MCF 10A (cell line): ENCODE data around the gene NFIA. TPM values are rescaled to one million over a fixed set of nuclear protein-coding genes. Genes with fewer than 3 reads are reported as not detected.
A peak's percentile ranks its signal among the peaks of the same experiment; 100 is the strongest.

Experiments used
- BruUV-seq: library from RNA; stranded (reverse); fragments of 400-500 nt; replicated peaks from 2 replicates; lab custom pipeline; 2021; lab: Mats Ljungman, UMichigan
- CTCF ChIA-PET: fragments of 300-600 bp; sonication (Branson Sonifier 250); formaldehyde crosslinking; extraction: SDS; loops from one replicate; lab custom pipeline; 2021; ENCODE audit warnings: antibody characterized with exemption, inconsistent platforms; lab: Yijun Ruan, JAX
- POLR2A ChIA-PET: fragments of 300-600, 350-650 bp; sonication (Branson Sonifier 250); formaldehyde crosslinking; extraction: SDS; loops from one replicate; lab custom pipeline; 2020; ENCODE audit warnings: antibody characterized with exemption, inconsistent platforms; lab: Yijun Ruan, JAX
- DNase-seq: peaks from one replicate; pipeline ENCODE4 v3.0.0-alpha.2; 2018; ENCODE audit not compliant: unreplicated experiment
- H3K27ac Mint-ChIP-seq: one replicate; pipeline ENCODE4 v1.8.0; 2022; ENCODE audit warnings: mild to moderate bottlenecking, low read depth, mixed read lengths; ENCODE audit not compliant: unreplicated experiment
- H3K27me3 Mint-ChIP-seq: one replicate; pipeline ENCODE4 v1.8.0; 2022; ENCODE audit warnings: mixed read lengths; ENCODE audit not compliant: insufficient read depth, unreplicated experiment
- H3K36me3 Mint-ChIP-seq: one replicate; pipeline ENCODE4 v1.8.0; 2022; ENCODE audit warnings: mild to moderate bottlenecking, moderate library complexity, mixed read lengths; ENCODE audit not compliant: insufficient read depth, unreplicated experiment
- H3K4me1 Mint-ChIP-seq: one replicate; pipeline ENCODE4 v1.8.0; 2022; ENCODE audit warnings: mixed read lengths; ENCODE audit not compliant: insufficient read depth, unreplicated experiment
- H3K4me3 Mint-ChIP-seq: one replicate; pipeline ENCODE4 v1.8.0; 2022; ENCODE audit warnings: mild to moderate bottlenecking, moderate library complexity, mixed read lengths; ENCODE audit not compliant: unreplicated experiment
- H3K9me3 Mint-ChIP-seq: one replicate; pipeline ENCODE4 v1.8.0; 2022; ENCODE audit warnings: mixed read lengths; ENCODE audit not compliant: unreplicated experiment
- CTCF ChIP-seq: fragments of 200-600 bp; IDR thresholded peaks from one replicate; pipeline ENCODE4 v1.8.0; 2022; ENCODE audit warnings: antibody characterized with exemption, mild to moderate bottlenecking; ENCODE audit not compliant: unreplicated experiment
- intact Hi-C: fragments of 100-400 bp; cut with micrococcal nuclease; formaldehyde crosslinking; loops from 2 replicates; pipeline ENCODE4 v1.14.1; 2022
- total RNA-seq: library from RNA; stranded (reverse); gene quantifications from 2 replicates; pipeline ENCODE4 v1.2.3, GENCODE V29; 2022

NFIA gene
- total RNA-seq, 1 experiment from 2014 or later: 54.8 TPM

GRCh38 chr1:61289232-61290098, 207.1 kb downstream of the NFIA start:
- no TSS peak for BruUV-seq
- no peak for TF ChIP-seq CTCF
- Mint-ChIP-seq H3K36me3 (no peaks in the 10 kb centered on the region), H3K9me3 (no peaks in the 10 kb centered on the region), H3K4me1 (peaks cover 56% of the 10 kb centered on the region), H3K27ac (peak overlapping the region; percentile 10), H3K4me3 (no peak overlapping the region), H3K27me3 (no peaks in the 10 kb centered on the region)
- DNase-seq: no peak
- ChIA-PET CTCF (interaction anchor here (0.7 to 1.1 kb wide), 3 partner anchors 29 to 146 kb away, joined by 3 to 5 read pairs (median 5); no protein-coding TSS in a partner anchor), POLR2A (interaction anchor here (0.7 to 1.5 kb wide), 4 partner anchors 8 to 285 kb away, joined by 3 to 4 read pairs (median 3); no protein-coding TSS in a partner anchor)
- intact Hi-C loops: no loop called here

GRCh38 chr1:61290525-61290924, 208.2 kb downstream of the NFIA start:
- H3K27ac Mint-ChIP-seq: no peak overlapping the region
- DNase-seq: no peak
- H3K27me3 Mint-ChIP-seq: no peaks in the 10 kb centered on the region
- no peak overlapping the region for H3K4me3 Mint-ChIP-seq
- no peak for TF ChIP-seq CTCF
- H3K4me1 Mint-ChIP-seq: peaks cover 58% of the 10 kb centered on the region
- BruUV-seq: no TSS peak
- no peaks in the 10 kb centered on the region for H3K36me3 Mint-ChIP-seq
- ChIA-PET POLR2A (interaction anchor here (0.6 to 1.5 kb wide), 2 partner anchors 209 to 370 kb away, joined by 3 to 4 read pairs; no protein-coding TSS in a partner anchor), CTCF (no interaction called here)
- intact Hi-C loops: no loop called here
- no peaks in the 10 kb centered on the region for H3K9me3 Mint-ChIP-seq

GRCh38 chr1:61293197-61293596, 210.8 kb downstream of the NFIA start:
- Mint-ChIP-seq H3K27ac (peak overlapping the region; percentile 37), H3K4me3 (no peak overlapping the region), H3K27me3 (no peaks in the 10 kb centered on the region), H3K36me3 (no peaks in the 10 kb centered on the region), H3K9me3 (no peaks in the 10 kb centered on the region), H3K4me1 (peaks cover 40% of the 10 kb centered on the region)
- intact Hi-C loops: no loop called here
- TF ChIP-seq CTCF: no peak
- BruUV-seq: no TSS peak
- ChIA-PET CTCF (interaction anchor here (0.6 to 1.1 kb wide), 3 partner anchors 37 to 243 kb away, joined by 3 to 5 read pairs (median 3); no protein-coding TSS in a partner anchor), POLR2A (interaction anchor here (0.6 to 2.1 kb wide), 6 partner anchors 8 to 213 kb away, joined by 3 to 8 read pairs (median 4); no protein-coding TSS in a partner anchor)
- DNase-seq: peak; percentile 27

GRCh38 chr1:61293986-61294504, 211.7 kb downstream of the NFIA start:
- no peak overlapping the region for H3K27ac Mint-ChIP-seq
- H3K9me3 Mint-ChIP-seq: no peaks in the 10 kb centered on the region
- intact Hi-C loops: no loop called here
- H3K4me3 Mint-ChIP-seq: no peak overlapping the region
- DNase-seq: no peak
- CTCF ChIA-PET: interaction anchor here (1.1 kb wide), 1 partner anchor 38 kb away, joined by 3 read pairs; no protein-coding TSS in a partner anchor
- no peaks in the 10 kb centered on the region for H3K36me3 Mint-ChIP-seq
- H3K4me1 Mint-ChIP-seq: peaks cover 35% of the 10 kb centered on the region
- POLR2A ChIA-PET: interaction anchor here (1.9 to 2.1 kb wide), 2 partner anchors 25 to 67 kb away, joined by 6 to 8 read pairs; no protein-coding TSS in a partner anchor
- no TSS peak for BruUV-seq
- no peak for TF ChIP-seq CTCF
- H3K27me3 Mint-ChIP-seq: no peaks in the 10 kb centered on the region
